ENCODE measurements around the gene KCNQ1. TPM values are rescaled to one million over a fixed set of nuclear protein-coding genes. Genes with fewer than 3 reads are reported as not detected.
A peak's percentile ranks its signal among the peaks of the same experiment; 100 is the strongest.

KCNQ1 gene
- total and polyA plus RNA-seq, 2 donors (not counting 1 experiment from before 2014, with no cell fraction given), result not detected

DNA sequence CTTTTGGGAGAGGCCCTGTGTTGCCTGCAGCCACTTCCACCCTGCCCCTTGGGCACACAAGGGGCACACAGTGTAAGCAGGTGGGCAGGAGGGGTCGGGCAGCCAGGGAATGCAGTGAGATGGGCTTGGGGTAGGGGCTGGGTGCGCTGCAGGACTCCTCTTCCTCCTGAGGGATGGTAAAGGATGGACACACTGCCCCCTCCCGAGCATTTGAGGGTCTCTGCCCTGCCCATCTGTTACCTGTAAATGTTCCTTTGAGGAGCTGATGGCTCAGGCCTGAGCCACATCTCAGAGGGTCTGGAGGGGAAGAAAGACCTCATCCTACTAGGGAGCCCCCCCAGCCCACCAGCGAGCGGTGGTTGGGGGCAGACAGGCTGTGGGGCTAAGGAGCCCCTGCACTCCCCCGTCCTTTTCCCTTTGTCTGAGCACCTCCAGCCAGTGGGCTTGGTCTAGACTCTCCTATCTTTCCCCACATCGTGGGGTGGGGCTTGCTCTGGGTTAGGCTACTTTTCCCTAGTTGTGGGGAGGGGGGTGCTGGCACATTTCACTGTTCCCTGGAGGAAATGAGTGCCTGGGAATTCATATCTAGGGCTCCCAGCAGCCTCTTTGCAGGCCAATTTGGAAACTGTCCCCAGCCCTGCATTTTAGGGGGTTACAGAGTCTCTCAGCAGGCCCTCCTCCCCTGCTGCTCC is 46.0 kb upstream of the KCNQ1 start:
- Histone ChIP-seq H3K9ac (ENCODE audit: insufficient read depth, low read length) (peak overlapping the region; percentile 16), H4K20me1 (ENCODE audit: control insufficient read depth, extremely low read depth, insufficient read depth, low read length) (no peaks in the 10 kb centered on the region), H2AFZ (ENCODE audit: low read length) (no peak overlapping the region), H3K4me2 (ENCODE audit: extremely low read depth, insufficient read depth, low read length) (peak overlapping the region; percentile 38), H3K4me3 (replicated peaks in 1 of 4; ENCODE audit: control extremely low read depth in 1 of 4, insufficient read depth in 1 of 4, low read depth in 3 of 4, low read length in 4 of 4) (peak overlapping the region in 1 of 4 experiments; percentile 71), H3K27ac (ENCODE audit: insufficient read depth, low read length) (peak overlapping the region; percentile 83), H3K36me3 (ENCODE audit: control insufficient read depth, insufficient read depth, low read length) (peaks cover 47% of the 10 kb centered on the region), H3K79me2 (ENCODE audit: control insufficient read depth, insufficient read depth, low read length) (peaks cover 25% of the 10 kb centered on the region), H3K4me1 (ENCODE audit: control insufficient read depth, extremely low read depth, insufficient read depth, low read length) (peaks cover 16% of the 10 kb centered on the region), H3K27me3 (ENCODE audit: control insufficient read depth, insufficient read depth, low read length) (no peaks in the 10 kb centered on the region), H3K9me3 (ENCODE audit: control insufficient read depth, insufficient read depth, low read depth, low read length) (no peaks in the 10 kb centered on the region)
- TF ChIP-seq, protein P1, sequence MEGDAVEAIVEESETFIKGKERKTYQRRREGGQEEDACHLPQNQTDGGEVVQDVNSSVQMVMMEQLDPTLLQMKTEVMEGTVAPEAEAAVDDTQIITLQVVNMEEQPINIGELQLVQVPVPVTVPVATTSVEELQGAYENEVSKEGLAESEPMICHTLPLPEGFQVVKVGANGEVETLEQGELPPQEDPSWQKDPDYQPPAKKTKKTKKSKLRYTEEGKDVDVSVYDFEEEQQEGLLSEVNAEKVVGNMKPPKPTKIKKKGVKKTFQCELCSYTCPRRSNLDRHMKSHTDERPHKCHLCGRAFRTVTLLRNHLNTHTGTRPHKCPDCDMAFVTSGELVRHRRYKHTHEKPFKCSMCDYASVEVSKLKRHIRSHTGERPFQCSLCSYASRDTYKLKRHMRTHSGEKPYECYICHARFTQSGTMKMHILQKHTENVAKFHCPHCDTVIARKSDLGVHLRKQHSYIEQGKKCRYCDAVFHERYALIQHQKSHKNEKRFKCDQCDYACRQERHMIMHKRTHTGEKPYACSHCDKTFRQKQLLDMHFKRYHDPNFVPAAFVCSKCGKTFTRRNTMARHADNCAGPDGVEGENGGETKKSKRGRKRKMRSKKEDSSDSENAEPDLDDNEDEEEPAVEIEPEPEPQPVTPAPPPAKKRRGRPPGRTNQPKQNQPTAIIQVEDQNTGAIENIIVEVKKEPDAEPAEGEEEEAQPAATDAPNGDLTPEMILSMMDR (conservative IDR thresholded peaks at IDR 0.05 in 1 of 2, IDR thresholded peaks at IDR 0.05 in 1 of 2; ENCODE audit: low read depth in 1 of 2, low read length in 2 of 2), result no peak
- no peak for TF ChIP-seq EZH2 (IDR thresholded peaks at IDR 0.05; ENCODE audit: low read length, missing control alignments)
- no peak for DNase-seq (ENCODE audit: low read depth in 2 of 2)

GRCh38 chr11:2399488-2400068 is 45.2 kb upstream of the KCNQ1 start:
- peak overlapping the region; percentile 83 for H3K27ac ChIP-seq (ENCODE audit: insufficient read depth, low read length)
- no peaks in the 10 kb centered on the region for H4K20me1 ChIP-seq (ENCODE audit: control insufficient read depth, extremely low read depth, insufficient read depth, low read length)
- H3K9me3 ChIP-seq (ENCODE audit: control insufficient read depth, insufficient read depth, low read depth, low read length), result no peaks in the 10 kb centered on the region
- peak overlapping the region; percentile 38 for H3K4me2 ChIP-seq (ENCODE audit: extremely low read depth, insufficient read depth, low read length)
- peak overlapping the region; percentile 73 for H3K9ac ChIP-seq (ENCODE audit: insufficient read depth, low read length)
- TF ChIP-seq, protein P1 (conservative IDR thresholded peaks at IDR 0.05 in 1 of 2, IDR thresholded peaks at IDR 0.05 in 1 of 2; ENCODE audit: low read depth in 1 of 2, low read length in 2 of 2), result no peak
- TF ChIP-seq EZH2 (IDR thresholded peaks at IDR 0.05; ENCODE audit: low read length, missing control alignments), result no peak
- H3K36me3 ChIP-seq (ENCODE audit: control insufficient read depth, insufficient read depth, low read length), result peaks cover 40% of the 10 kb centered on the region
- H3K79me2 ChIP-seq (ENCODE audit: control insufficient read depth, insufficient read depth, low read length), result peaks cover 21% of the 10 kb centered on the region
- peak in 1 of 2 donors; percentile 4 for DNase-seq (ENCODE audit: low read depth in 2 of 2)
- H2AFZ ChIP-seq (ENCODE audit: low read length), result no peak overlapping the region
- no peaks in the 10 kb centered on the region for H3K27me3 ChIP-seq (ENCODE audit: control insufficient read depth, insufficient read depth, low read length)
- H3K4me1 ChIP-seq (ENCODE audit: control insufficient read depth, extremely low read depth, insufficient read depth, low read length), result peaks cover 16% of the 10 kb centered on the region
- peak overlapping the region; percentile 17 to 71 (median 40) for H3K4me3 ChIP-seq (replicated peaks in 1 of 4; ENCODE audit: control extremely low read depth in 1 of 4, insufficient read depth in 1 of 4, low read depth in 3 of 4, low read length in 4 of 4)

- H3K79me2 ChIP-seq (ENCODE audit: control insufficient read depth, insufficient read depth, low read length), result peaks cover 21% of the 10 kb centered on the region
- H3K4me3 ChIP-seq (replicated peaks in 1 of 4; ENCODE audit: control extremely low read depth in 1 of 4, insufficient read depth in 1 of 4, low read depth in 3 of 4, low read length in 4 of 4), result peak within 1 kb of the TSS; percentile 64 to 98 (median 89)
- peak within 1 kb of the TSS; percentile 95 for H3K9ac ChIP-seq (ENCODE audit: insufficient read depth, low read length)
- TF ChIP-seq, protein P1 (conservative IDR thresholded peaks at IDR 0.05 in 1 of 2, IDR thresholded peaks at IDR 0.05 in 1 of 2; ENCODE audit: low read depth in 1 of 2, low read length in 2 of 2), result peak; percentile 92 to 94
- no peak for TF ChIP-seq EZH2 (IDR thresholded peaks at IDR 0.05; ENCODE audit: low read length, missing control alignments)
- H3K9me3 ChIP-seq (ENCODE audit: control insufficient read depth, insufficient read depth, low read depth, low read length), result no peaks in the 10 kb centered on the region
- H4K20me1 ChIP-seq (ENCODE audit: control insufficient read depth, extremely low read depth, insufficient read depth, low read length), result no peaks in the 10 kb centered on the region
- H3K27ac ChIP-seq (ENCODE audit: insufficient read depth, low read length), result peak within 1 kb of the TSS; percentile 95
- peaks cover 38% of the 10 kb centered on the region for H3K36me3 ChIP-seq (ENCODE audit: control insufficient read depth, insufficient read depth, low read length)
- H2AFZ ChIP-seq (ENCODE audit: low read length), result no peak within 1 kb of the TSS
- no peaks in the 10 kb centered on the region for H3K27me3 ChIP-seq (ENCODE audit: control insufficient read depth, insufficient read depth, low read length)
- peak within 1 kb of the TSS; percentile 93 for H3K4me2 ChIP-seq (ENCODE audit: extremely low read depth, insufficient read depth, low read length)
- peak; percentile 100 for DNase-seq (ENCODE audit: low read depth in 2 of 2)
- peaks cover 16% of the 10 kb centered on the region for H3K4me1 ChIP-seq (ENCODE audit: control insufficient read depth, extremely low read depth, insufficient read depth, low read length)
Measured at GRCh38 chr11:2400069-2400761, 44.6 kb upstream of the KCNQ1 start, which contains the start of gene TSSC4. Gene TSSC4 (plus strand): TSS chr11:2400750. CDS start chr11:2402634, 1,884 bp downstream.

All from fibroblast of lung (primary cell).